Keratinocyte (primary cell): Measurements from ENCODE around the gene EHMT1. TPM values are rescaled to one million over a fixed set of nuclear protein-coding genes. Genes with fewer than 3 reads are reported as not detected.

Source experiments
- DNase-seq: peaks from one replicate; pipeline ENCODE4 v3.0.0-alpha.2; 2011; ENCODE audit warnings: low read depth, missing footprints, low spot score
- FAIRE-seq: peaks from 2 replicates; lab custom pipeline; 2011; peaks lifted over from hg19 to GRCh38; lab: Jason Lieb, UNC
- H2AFZ ChIP-seq: 2 replicates; pipeline ENCODE4 v1.6.0; 2012; ENCODE audit warnings: low read length, control low read depth, inconsistent platforms; ENCODE audit not compliant: control insufficient read depth
- H3K27ac ChIP-seq: 2 replicates; pipeline ENCODE4 v1.5.1; 2011; ENCODE audit warnings: low read length; ENCODE audit not compliant: control insufficient read depth, insufficient read depth
- H3K27me3 ChIP-seq: 3 replicates; pipeline ENCODE4 v1.6.0; 2011; ENCODE audit warnings: low read length; ENCODE audit not compliant: control insufficient read depth, insufficient read depth; ENCODE audit errors: extremely low read depth
- H3K36me3 ChIP-seq, 2 experiments: 2 replicates in 1 of 2; 3 replicates in 1 of 2; pipeline ENCODE4 v1.5.1; 2011; ENCODE audit warnings: low read length in 2 of 2, mild to moderate bottlenecking in 1 of 2; ENCODE audit not compliant: control insufficient read depth in 2 of 2, insufficient read depth in 2 of 2; ENCODE audit errors: extremely low read depth in 1 of 2
- H3K4me1 ChIP-seq: 3 replicates; pipeline ENCODE4 v1.5.1; 2011; ENCODE audit warnings: low read length; ENCODE audit not compliant: control insufficient read depth, insufficient read depth; ENCODE audit errors: extremely low read depth
- H3K4me2 ChIP-seq: 3 replicates; pipeline ENCODE4 v1.6.0; 2011; ENCODE audit warnings: low read depth, low read length; ENCODE audit not compliant: control insufficient read depth, insufficient read depth; ENCODE audit errors: extremely low read depth
- H3K4me3 ChIP-seq, 3 experiments: fragments of 200-600 bp in 1 of 3; sonication (generic) in 1 of 3; 2 replicates in 2 of 3; 3 replicates in 1 of 3; pipeline ENCODE4 v1.5.1; 2011 to 2016; ENCODE audit warnings: low read length in 3 of 3, mild to moderate bottlenecking in 3 of 3, control low read depth in 2 of 3, inconsistent platforms in 1 of 3, low read depth in 1 of 3, mixed read lengths in 1 of 3, mixed run types in 1 of 3, moderate library complexity in 1 of 3; ENCODE audit not compliant: control insufficient read depth in 2 of 3, insufficient read depth in 2 of 3; ENCODE audit errors: extremely low read depth in 1 of 3
- H3K79me2 ChIP-seq: 2 replicates; pipeline ENCODE4 v1.6.0; 2012; ENCODE audit warnings: low read length; ENCODE audit not compliant: control insufficient read depth, insufficient read depth
- H3K9ac ChIP-seq: 3 replicates; pipeline ENCODE4 v1.6.0; 2011; ENCODE audit warnings: low read length; ENCODE audit not compliant: control insufficient read depth, insufficient read depth; ENCODE audit errors: extremely low read depth
- H3K9me1 ChIP-seq: 3 replicates; pipeline ENCODE4 v1.6.0; 2011; ENCODE audit warnings: low read length; ENCODE audit not compliant: control insufficient read depth, insufficient read depth; ENCODE audit errors: extremely low read depth
- H3K9me3 ChIP-seq: 2 replicates; pipeline ENCODE4 v1.5.1; 2012; ENCODE audit warnings: low read depth, low read length; ENCODE audit not compliant: control insufficient read depth
- H4K20me1 ChIP-seq: 3 replicates; pipeline ENCODE4 v1.6.0; 2011; ENCODE audit warnings: low read length; ENCODE audit not compliant: control insufficient read depth, insufficient read depth; ENCODE audit errors: extremely low read depth
- EZH2 ChIP-seq: IDR thresholded peaks from one replicate; pipeline ENCODE4 v1.6.1; 2012; ENCODE audit warnings: inconsistent platforms, mild to moderate bottlenecking, low read length, moderate library complexity
- dilution Hi-C: fragments of 300-500 bp; cut with MboI; formaldehyde crosslinking; loops from one replicate; pipeline ENCODE4 v1.7.0; 2020; ENCODE audit warnings: low sequenced_read_pairs; ENCODE audit not compliant: extremely low pct_ligation_motif_present
- polyA plus RNA-seq, 5 experiments: library from polyadenylated mRNA; depleted of rRNA in 3 of 5; stranded (reverse) in 3 of 5; stranded (forward) in 1 of 5; unstranded in 1 of 5; fragments of >200 nt; gene quantifications; 1 replicate in 1 of 5; 2 replicates in 3 of 5; 3 replicates in 1 of 5; pipeline versions ENCODE4 v1.2.1 to v1.2.3, GENCODE V29; 2011 to 2012; ENCODE audit warnings: missing spikeins in 2 of 5, low read depth in 1 of 5, low replicate concordance in 1 of 5
- TF ChIP-seq, protein P1 (sequence below), 3 experiments: IDR thresholded peaks in 1 of 3; conservative IDR thresholded peaks in 1 of 3; optimal IDR thresholded peaks in 1 of 3; 2 replicates in 2 of 3; 3 replicates in 1 of 3; pipeline versions ENCODE3 to v1.5.1; 2011; ENCODE audit warnings: low read length in 3 of 3, mild to moderate bottlenecking in 3 of 3, moderate library complexity in 2 of 3, control low read depth in 1 of 3, inconsistent platforms in 1 of 3; ENCODE audit not compliant: insufficient read depth in 2 of 3; ENCODE audit errors: extremely low read depth in 1 of 3

EHMT1 gene
- polyA plus RNA-seq, 1 donor (not counting 4 experiments of a cell fraction or from before 2014, with no cell fraction given), result 25.9 TPM

- Histone ChIP-seq H3K4me3 (no peak overlapping the region), H3K27ac (peak overlapping the region; percentile 36), H3K4me2 (peak overlapping the region; percentile 22), H3K9me1 (no peaks in the 10 kb centered on the region), H3K4me1 (peaks cover 9% of the 10 kb centered on the region), H3K27me3 (no peaks in the 10 kb centered on the region), H2AFZ (no peak overlapping the region), H4K20me1 (no peaks in the 10 kb centered on the region), H3K79me2 (no peaks in the 10 kb centered on the region), H3K9me3 (no peaks in the 10 kb centered on the region), H3K9ac (peak overlapping the region; percentile 22), H3K36me3 (peaks cover 36 to 42% of the 10 kb centered on the region in 2 experiments)
- dilution Hi-C loops, result no loop called here
- TF ChIP-seq, protein P1, sequence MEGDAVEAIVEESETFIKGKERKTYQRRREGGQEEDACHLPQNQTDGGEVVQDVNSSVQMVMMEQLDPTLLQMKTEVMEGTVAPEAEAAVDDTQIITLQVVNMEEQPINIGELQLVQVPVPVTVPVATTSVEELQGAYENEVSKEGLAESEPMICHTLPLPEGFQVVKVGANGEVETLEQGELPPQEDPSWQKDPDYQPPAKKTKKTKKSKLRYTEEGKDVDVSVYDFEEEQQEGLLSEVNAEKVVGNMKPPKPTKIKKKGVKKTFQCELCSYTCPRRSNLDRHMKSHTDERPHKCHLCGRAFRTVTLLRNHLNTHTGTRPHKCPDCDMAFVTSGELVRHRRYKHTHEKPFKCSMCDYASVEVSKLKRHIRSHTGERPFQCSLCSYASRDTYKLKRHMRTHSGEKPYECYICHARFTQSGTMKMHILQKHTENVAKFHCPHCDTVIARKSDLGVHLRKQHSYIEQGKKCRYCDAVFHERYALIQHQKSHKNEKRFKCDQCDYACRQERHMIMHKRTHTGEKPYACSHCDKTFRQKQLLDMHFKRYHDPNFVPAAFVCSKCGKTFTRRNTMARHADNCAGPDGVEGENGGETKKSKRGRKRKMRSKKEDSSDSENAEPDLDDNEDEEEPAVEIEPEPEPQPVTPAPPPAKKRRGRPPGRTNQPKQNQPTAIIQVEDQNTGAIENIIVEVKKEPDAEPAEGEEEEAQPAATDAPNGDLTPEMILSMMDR (optimal IDR thresholded peaks at IDR 0.05 in 1 of 3, IDR thresholded peaks at IDR 0.05 in 1 of 3, conservative IDR thresholded peaks at IDR 0.05 in 1 of 3; ENCODE audit: extremely low read depth in 1 of 3, insufficient read depth in 2 of 3, low read length in 3 of 3), result no peak
- TF ChIP-seq EZH2, result no peak
- DNase-seq (no peak), FAIRE-seq (no peak)
These were observed 195.6 kb downstream of the EHMT1 start for GRCh38 chr9:137814436-137814835.

DNA sequence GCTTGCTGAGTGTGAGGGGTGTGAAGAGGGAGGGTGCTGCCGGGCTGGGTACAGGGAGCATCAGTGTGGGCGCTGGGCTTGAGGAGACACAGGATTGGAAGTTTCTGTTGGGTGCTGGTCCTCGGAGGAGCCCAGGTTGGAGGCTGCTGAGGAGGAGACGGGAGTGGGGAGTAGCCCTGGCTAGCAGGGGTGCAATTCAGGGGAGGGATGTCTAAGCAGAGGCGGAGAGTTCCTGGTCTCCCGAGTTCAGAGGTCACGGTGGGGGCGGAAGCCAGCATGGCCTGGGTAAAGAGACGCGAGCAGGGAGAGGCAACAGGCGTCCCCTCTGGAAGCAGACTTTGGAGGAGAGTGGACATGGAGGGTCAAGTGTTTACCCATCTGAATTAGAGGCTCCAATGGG lies 196.0 kb downstream of the EHMT1 start:
- Histone ChIP-seq H3K4me1 (peaks cover 9% of the 10 kb centered on the region), H3K9me3 (no peaks in the 10 kb centered on the region), H4K20me1 (no peaks in the 10 kb centered on the region), H3K9me1 (no peaks in the 10 kb centered on the region), H3K27ac (no peak overlapping the region), H3K9ac (peak overlapping the region; percentile 22), H3K4me3 (no peak overlapping the region), H3K4me2 (no peak overlapping the region), H3K27me3 (no peaks in the 10 kb centered on the region), H3K36me3 (peaks cover 38 to 42% of the 10 kb centered on the region in 2 experiments), H3K79me2 (no peaks in the 10 kb centered on the region), H2AFZ (no peak overlapping the region)
- TF ChIP-seq EZH2, result no peak
- TF ChIP-seq, protein P1 (optimal IDR thresholded peaks at IDR 0.05 in 1 of 3, IDR thresholded peaks at IDR 0.05 in 1 of 3, conservative IDR thresholded peaks at IDR 0.05 in 1 of 3; ENCODE audit: extremely low read depth in 1 of 3, insufficient read depth in 2 of 3, low read length in 3 of 3), result no peak
- DNase-seq (no peak), FAIRE-seq (no peak)
- dilution Hi-C loops, result no loop called here
